ENCODE measurements around the gene ATP6V1G1.
A peak's percentile ranks its signal among the peaks of the same experiment; 100 is the strongest.
"Not testable (repeated sequence)": the region's sequence is repeated elsewhere in the genome, so short reads cannot be mapped to it uniquely, and the experiment has no call there.

Gene ATP6V1G1

DNA sequence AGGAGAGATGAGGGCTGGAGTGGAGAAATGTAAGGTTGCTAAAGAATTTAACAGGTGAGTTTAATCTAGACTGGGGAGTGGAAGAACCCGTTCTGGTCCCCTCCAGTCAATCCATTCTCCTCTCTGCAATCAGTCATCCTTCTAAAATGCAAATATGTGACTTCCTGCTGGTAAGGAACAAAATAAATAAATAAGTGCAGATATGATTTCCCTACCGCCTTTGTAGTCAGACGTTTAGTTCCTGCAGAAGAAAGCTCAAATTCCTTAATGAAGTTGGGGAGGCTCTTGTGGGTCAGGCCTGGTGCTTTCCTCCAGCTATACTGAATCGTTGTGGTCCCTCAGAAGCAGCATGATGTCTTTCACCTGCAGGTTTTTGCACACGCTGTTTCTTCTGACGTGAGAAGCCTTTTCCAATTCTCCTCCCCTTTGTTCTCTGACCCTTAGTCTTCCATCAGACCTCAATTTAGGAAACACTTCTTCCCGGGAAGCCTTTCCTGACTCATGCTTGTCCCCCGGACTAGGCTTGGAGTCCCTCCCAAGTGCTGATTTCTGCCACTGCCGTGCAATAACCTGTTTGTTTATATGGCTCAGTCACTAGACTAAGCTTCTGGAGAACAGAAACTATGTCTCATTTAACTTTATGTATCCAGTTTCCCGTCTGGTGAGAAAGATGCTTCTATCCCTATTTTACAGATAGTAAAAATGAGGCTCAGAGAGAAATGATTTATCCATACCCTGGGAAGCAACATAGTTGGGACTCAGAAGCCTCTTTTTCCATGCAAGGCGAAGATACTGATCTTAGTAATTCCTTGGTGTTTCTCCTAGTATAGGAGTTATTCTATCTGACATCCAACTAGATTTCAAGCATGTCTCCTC, 1.3 kb downstream of the ATP6V1G1 start:
- peaks cover 20% of the 10 kb centered on the region for H3K36me3 ChIP-seq (ENCODE audit: insufficient read depth, low read length)
- peaks cover 14% of the 10 kb centered on the region for H3K4me1 ChIP-seq (ENCODE audit: insufficient read depth, low read length)
- peak overlapping the region; percentile 87 for H3K4me3 ChIP-seq (ENCODE audit: low read length)
- H2AFZ ChIP-seq (ENCODE audit: low read depth, low read length) = no peak overlapping the region
- H3K27me3 ChIP-seq (ENCODE audit: insufficient read depth, low read length) = no peaks in the 10 kb centered on the region
- H3K9me3 ChIP-seq (ENCODE audit: low read length) = peaks cover 2% of the 10 kb centered on the region

- Histone ChIP-seq H2AFZ (ENCODE audit: low read depth, low read length) (no peak overlapping the region), H3K27me3 (ENCODE audit: insufficient read depth, low read length) (no peaks in the 10 kb centered on the region), H3K36me3 (ENCODE audit: insufficient read depth, low read length) (peaks cover 27% of the 10 kb centered on the region), H3K4me1 (ENCODE audit: insufficient read depth, low read length) (peaks cover 14% of the 10 kb centered on the region), H3K9me3 (ENCODE audit: low read length) (peaks cover 2% of the 10 kb centered on the region), H3K4me3 (ENCODE audit: low read length) (no peak overlapping the region)
These were observed 2.8 kb downstream of the ATP6V1G1 start for GRCh38 chr9:114590328-114590727.

DNA sequence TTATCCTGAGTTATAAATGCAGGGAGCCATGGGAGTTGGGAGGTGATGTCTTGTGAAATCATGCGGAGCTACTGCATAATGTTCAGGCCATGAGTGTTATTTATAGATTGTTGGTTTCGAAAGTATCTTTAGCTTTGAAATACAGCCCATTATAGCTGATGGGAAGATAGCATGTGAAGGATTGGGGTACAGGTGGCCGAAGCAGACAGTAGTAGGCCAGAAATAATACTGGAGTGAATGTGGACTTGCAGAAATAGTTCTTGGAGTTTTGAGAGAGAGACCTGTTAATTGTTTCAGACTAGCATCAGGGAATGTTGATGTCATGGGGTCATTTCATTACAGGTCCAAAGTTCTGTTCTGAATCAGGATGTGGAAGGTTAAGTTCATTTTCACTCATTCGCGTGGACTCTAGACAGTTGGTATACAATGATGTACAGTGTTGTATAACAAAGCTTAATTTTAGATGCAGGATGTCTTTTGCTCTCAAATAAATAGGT, 3.8 kb downstream of the ATP6V1G1 start:
- Histone ChIP-seq H3K4me3 (ENCODE audit: low read length) (no peak overlapping the region), H3K36me3 (ENCODE audit: insufficient read depth, low read length) (peaks cover 34% of the 10 kb centered on the region), H3K27me3 (ENCODE audit: insufficient read depth, low read length) (no peaks in the 10 kb centered on the region), H3K9me3 (ENCODE audit: low read length) (peaks cover 2% of the 10 kb centered on the region), H2AFZ (ENCODE audit: low read depth, low read length) (no peak overlapping the region), H3K4me1 (ENCODE audit: insufficient read depth, low read length) (peaks cover 14% of the 10 kb centered on the region)

- Histone ChIP-seq H2AFZ (ENCODE audit: low read depth, low read length) (no peak overlapping the region), H3K27me3 (ENCODE audit: insufficient read depth, low read length) (no peaks in the 10 kb centered on the region), H3K36me3 (ENCODE audit: insufficient read depth, low read length) (peaks cover 39% of the 10 kb centered on the region), H3K4me1 (ENCODE audit: insufficient read depth, low read length) (peaks cover 14% of the 10 kb centered on the region), H3K9me3 (ENCODE audit: low read length) (peaks cover 2% of the 10 kb centered on the region), H3K4me3 (ENCODE audit: low read length) (no peak overlapping the region)
These were observed 4.3 kb downstream of the ATP6V1G1 start for GRCh38 chr9:114591849-114592248.

DNA sequence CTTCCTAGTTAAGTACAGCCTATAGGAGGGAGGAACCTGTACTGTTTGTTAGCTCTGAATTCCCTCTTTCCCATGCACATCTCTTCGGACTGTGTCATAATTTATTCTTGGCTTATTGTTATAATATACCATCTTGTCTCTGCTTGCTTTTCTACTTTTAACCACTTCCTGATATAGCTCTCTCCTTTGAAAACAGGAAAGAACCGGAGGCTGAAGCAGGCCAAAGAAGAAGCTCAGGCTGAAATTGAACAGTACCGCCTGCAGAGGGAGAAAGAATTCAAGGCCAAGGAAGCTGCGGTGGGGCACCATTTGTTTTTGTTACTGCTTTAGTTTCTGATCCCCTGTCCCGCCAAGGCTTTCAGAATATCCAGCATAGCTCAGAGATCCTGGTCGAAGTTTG, 4.8 kb downstream of the ATP6V1G1 start:
- H3K36me3 ChIP-seq (ENCODE audit: insufficient read depth, low read length) = peaks cover 42% of the 10 kb centered on the region

DNA sequence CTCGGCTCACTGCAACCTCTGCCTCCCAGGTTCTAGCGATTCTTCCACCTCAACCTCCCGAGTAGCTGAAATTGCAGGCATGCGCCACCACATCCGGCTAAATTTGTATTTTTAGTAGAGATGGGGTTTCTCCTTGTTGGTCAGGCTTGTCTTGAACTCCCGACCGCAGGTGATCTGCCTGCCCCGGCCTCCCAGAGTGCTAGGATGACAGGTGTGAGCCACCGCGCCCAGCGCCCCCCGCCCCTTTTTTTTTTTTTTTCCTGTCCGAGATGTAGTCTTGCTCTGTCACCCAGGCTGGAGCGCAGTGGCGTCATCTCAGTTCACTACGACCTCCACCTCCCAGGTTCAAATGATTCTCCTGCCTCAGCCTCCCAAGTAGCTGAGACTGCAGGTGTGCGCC, 6.6 kb downstream of the ATP6V1G1 start:
- Histone ChIP-seq H3K9me3 (ENCODE audit: low read length) (peaks cover 5% of the 10 kb centered on the region), H3K36me3 (ENCODE audit: insufficient read depth, low read length) (peaks cover 59% of the 10 kb centered on the region), H2AFZ (ENCODE audit: low read depth, low read length) (no peak overlapping the region), H3K27me3 (ENCODE audit: insufficient read depth, low read length) (no peaks in the 10 kb centered on the region), H3K4me3 (ENCODE audit: low read length) (no peak overlapping the region), H3K4me1 (ENCODE audit: insufficient read depth, low read length) (peaks cover 5% of the 10 kb centered on the region)

More for the DNA sequence above, 4.8 kb downstream of the ATP6V1G1 start:
- Histone ChIP-seq H3K27me3 (ENCODE audit: insufficient read depth, low read length) (no peaks in the 10 kb centered on the region), H2AFZ (ENCODE audit: low read depth, low read length) (no peak overlapping the region), H3K9me3 (ENCODE audit: low read length) (peaks cover 2% of the 10 kb centered on the region), H3K4me3 (ENCODE audit: low read length) (no peak overlapping the region), H3K4me1 (ENCODE audit: insufficient read depth, low read length) (peaks cover 10% of the 10 kb centered on the region)

- H2AFZ ChIP-seq (ENCODE audit: low read depth, low read length); H3K9me3 ChIP-seq (ENCODE audit: low read length); H3K4me3 ChIP-seq (ENCODE audit: low read length); H3K4me1 ChIP-seq (ENCODE audit: insufficient read depth, low read length); H3K27me3 ChIP-seq (ENCODE audit: insufficient read depth, low read length): not testable (repeated sequence)
- H3K36me3 ChIP-seq (ENCODE audit: insufficient read depth, low read length) = peaks cover 41% of the 10 kb centered on the region
These were observed 13.1 kb downstream of the ATP6V1G1 start for GRCh38 chr9:114600502-114601248.

GRCh38 chr9:114601787-114602186, 14.2 kb downstream of the ATP6V1G1 start:
- H3K4me1 ChIP-seq (ENCODE audit: insufficient read depth, low read length); H2AFZ ChIP-seq (ENCODE audit: low read depth, low read length); H3K27me3 ChIP-seq (ENCODE audit: insufficient read depth, low read length); H3K4me3 ChIP-seq (ENCODE audit: low read length); H3K9me3 ChIP-seq (ENCODE audit: low read length): not testable (repeated sequence)
- peaks cover 33% of the 10 kb centered on the region for H3K36me3 ChIP-seq (ENCODE audit: insufficient read depth, low read length)

DNA sequence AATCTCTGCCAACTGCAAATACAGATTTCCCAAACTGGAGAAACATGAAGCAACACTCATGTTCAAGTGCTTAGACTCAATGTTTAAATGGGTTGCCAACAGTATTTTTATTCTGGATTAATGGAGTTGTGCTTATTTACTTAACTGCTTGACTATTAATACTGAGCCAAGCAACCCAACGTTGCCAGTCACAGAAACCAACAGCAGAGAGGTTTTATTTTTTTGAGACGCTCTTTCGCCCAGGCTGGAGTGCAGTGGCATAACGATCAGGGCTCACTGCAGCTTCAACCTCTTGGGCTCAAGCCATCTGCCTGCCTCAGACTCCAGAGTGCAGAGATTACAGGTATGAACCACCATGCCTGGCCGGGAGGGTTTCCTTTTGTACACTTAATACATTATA, 15.1 kb downstream of the ATP6V1G1 start:
- peaks cover 27% of the 10 kb centered on the region for H3K36me3 ChIP-seq (ENCODE audit: insufficient read depth, low read length)
- H3K9me3 ChIP-seq (ENCODE audit: low read length) = peaks cover 9% of the 10 kb centered on the region
- H3K4me1 ChIP-seq (ENCODE audit: insufficient read depth, low read length) = peaks cover 2% of the 10 kb centered on the region
- H3K27me3 ChIP-seq (ENCODE audit: insufficient read depth, low read length) = no peaks in the 10 kb centered on the region
- no peak overlapping the region for H2AFZ ChIP-seq (ENCODE audit: low read depth, low read length)
- H3K4me3 ChIP-seq (ENCODE audit: low read length) = no peak overlapping the region

DNA sequence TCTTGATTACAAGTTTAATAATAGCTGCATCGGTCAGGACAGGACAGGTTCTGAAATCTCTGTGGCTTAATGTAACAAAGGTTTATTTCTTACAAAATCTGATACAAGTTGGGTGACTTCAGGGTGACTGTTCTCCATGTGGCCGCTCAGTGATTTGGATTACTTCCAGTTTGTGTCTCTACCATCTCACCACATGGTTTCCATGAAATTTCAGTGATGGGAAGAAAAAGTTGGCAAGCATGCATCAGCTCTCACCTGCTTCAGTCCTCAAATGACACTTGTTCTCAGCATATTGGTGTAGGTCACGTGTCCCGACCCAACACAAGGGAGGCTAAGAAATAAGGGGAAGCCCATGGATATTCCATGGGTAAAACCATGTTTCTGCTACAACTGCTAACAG, 15.7 kb downstream of the ATP6V1G1 start:
- Histone ChIP-seq H3K36me3 (ENCODE audit: insufficient read depth, low read length) (peaks cover 21% of the 10 kb centered on the region), H3K9me3 (ENCODE audit: low read length) (peaks cover 9% of the 10 kb centered on the region), H3K27me3 (ENCODE audit: insufficient read depth, low read length) (no peaks in the 10 kb centered on the region), H2AFZ (ENCODE audit: low read depth, low read length) (no peak overlapping the region), H3K4me3 (ENCODE audit: low read length) (no peak overlapping the region), H3K4me1 (ENCODE audit: insufficient read depth, low read length) (peaks cover 2% of the 10 kb centered on the region)

DNA sequence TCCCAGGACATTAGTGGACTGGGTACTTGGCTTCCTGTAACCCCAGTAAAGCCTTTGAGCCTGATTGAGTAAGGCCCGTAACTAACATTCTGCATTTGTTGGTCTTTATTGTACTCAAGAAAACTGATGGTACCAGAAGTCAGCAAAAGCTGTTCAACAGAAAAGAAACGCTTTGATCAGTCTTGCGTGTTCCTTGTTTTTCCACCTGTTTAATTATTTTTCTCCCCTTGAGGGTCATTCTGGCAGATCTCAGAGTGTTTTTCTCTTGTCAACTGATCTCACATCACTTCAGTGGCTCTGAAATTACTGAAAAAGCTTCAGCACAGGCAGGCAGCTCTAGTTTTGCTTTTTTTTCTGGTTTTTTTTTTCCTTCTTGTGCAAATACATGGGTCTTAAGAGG, 17.4 kb downstream of the ATP6V1G1 start:
- Histone ChIP-seq H3K4me1 (ENCODE audit: insufficient read depth, low read length) (peaks cover 2% of the 10 kb centered on the region), H3K9me3 (ENCODE audit: low read length) (peaks cover 5% of the 10 kb centered on the region), H3K27me3 (ENCODE audit: insufficient read depth, low read length) (no peaks in the 10 kb centered on the region), H3K36me3 (ENCODE audit: insufficient read depth, low read length) (peaks cover 4% of the 10 kb centered on the region), H3K4me3 (ENCODE audit: low read length) (no peak overlapping the region), H2AFZ (ENCODE audit: low read depth, low read length) (no peak overlapping the region)

- no peaks in the 10 kb centered on the region for H3K36me3 ChIP-seq (ENCODE audit: insufficient read depth, low read length)
These were observed 18.5 kb downstream of the ATP6V1G1 start for GRCh38 chr9:114606068-114606467.

DNA sequence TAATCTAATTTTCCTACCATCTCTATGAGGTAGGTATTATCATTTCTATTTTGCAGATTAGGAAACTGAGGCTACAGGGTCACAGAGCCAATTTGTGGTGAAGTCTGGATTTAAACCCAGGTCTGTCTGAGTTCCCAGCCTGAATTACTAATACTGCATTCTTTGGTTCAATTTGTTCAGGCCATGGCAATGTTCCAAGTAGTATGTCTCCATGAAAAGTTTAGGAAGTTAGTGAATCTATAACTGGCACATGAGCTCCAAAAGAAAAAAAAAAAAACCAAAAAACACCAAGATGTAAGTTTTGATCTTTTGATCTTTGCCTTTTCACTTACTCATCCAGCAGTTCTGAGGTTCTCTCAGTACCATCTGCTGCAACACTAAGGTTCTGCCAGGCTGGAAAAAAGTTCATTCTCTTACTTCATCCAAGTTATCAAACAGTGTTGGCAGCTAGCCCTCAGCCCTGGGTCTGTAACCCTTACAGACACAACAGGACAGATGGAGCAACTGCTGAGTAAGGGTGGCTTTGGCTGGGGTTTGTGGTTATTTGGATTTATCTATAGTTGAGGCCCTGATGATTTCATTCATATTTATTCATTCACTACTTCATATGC, 19.1 kb downstream of the ATP6V1G1 start:
- H3K4me1 ChIP-seq (ENCODE audit: insufficient read depth, low read length) = peaks cover 3% of the 10 kb centered on the region
- no peak overlapping the region for H2AFZ ChIP-seq (ENCODE audit: low read depth, low read length)
- H3K9me3 ChIP-seq (ENCODE audit: low read length) = no peaks in the 10 kb centered on the region
- no peaks in the 10 kb centered on the region for H3K27me3 ChIP-seq (ENCODE audit: insufficient read depth, low read length)
- H3K36me3 ChIP-seq (ENCODE audit: insufficient read depth, low read length) = no peaks in the 10 kb centered on the region
- H3K4me3 ChIP-seq (ENCODE audit: low read length) = no peak overlapping the region

More at GRCh38 chr9:114606068-114606467, 18.5 kb downstream of the ATP6V1G1 start:
- peaks cover 2% of the 10 kb centered on the region for H3K9me3 ChIP-seq (ENCODE audit: low read length)
- H2AFZ ChIP-seq (ENCODE audit: low read depth, low read length) = no peak overlapping the region
- peaks cover 2% of the 10 kb centered on the region for H3K4me1 ChIP-seq (ENCODE audit: insufficient read depth, low read length)
- H3K27me3 ChIP-seq (ENCODE audit: insufficient read depth, low read length) = no peaks in the 10 kb centered on the region
- no peak overlapping the region for H3K4me3 ChIP-seq (ENCODE audit: low read length)
